Motor neuron (in vitro differentiated cells): ENCODE measurements around the gene ARIH2. TPM values are rescaled to one million over a fixed set of nuclear protein-coding genes. Genes with fewer than 3 reads are reported as not detected.
A peak's percentile ranks its signal among the peaks of the same experiment; 100 is the strongest.

Source experiments
- ATAC-seq, 8 experiments: fragments of 200-7000 bp; cut with Tn5 transposase; replicated peaks in 6 of 8; 2 replicates each; pipeline ENCODE4 v1.8.0; 2021; ENCODE audit warnings: mild to moderate bottlenecking in 8 of 8, moderate library complexity in 8 of 8
- H3K27ac ChIP-seq, 2 donors: fragments of 250-450 bp; sonication (Bioruptor Pico); 2 replicates each; pipeline ENCODE4 v1.9.0; 2021; ENCODE audit warnings: antibody characterized with exemption in 2 of 2, mild to moderate bottlenecking in 2 of 2, moderate library complexity in 1 of 2
- H3K4me1 ChIP-seq, 2 donors: fragments of 250-450 bp; sonication (Bioruptor Pico); replicated peaks in 1 of 2; 2 replicates each; pipeline ENCODE4 v1.6.1; 2021; ENCODE audit warnings: antibody characterized with exemption in 2 of 2, mild to moderate bottlenecking in 2 of 2, moderate library complexity in 1 of 2
- H3K4me3 ChIP-seq, 5 donors: fragments of 250-450 bp; sonication (Bioruptor Pico); 2 replicates each; pipeline ENCODE4 v1.9.0; 2021; ENCODE audit warnings: antibody characterized with exemption in 5 of 5, mild to moderate bottlenecking in 5 of 5, moderate library complexity in 4 of 5
- WGBS, 10 experiments: fragments of 450-650 bp; shearing (Covaris generic); methylation state at CpG; one replicate each; pipeline ENCODE4 v1.0.0; 2022; 5-methylcytosine and 5-hydroxymethylcytosine counted together
- in situ Hi-C, 9 experiments: fragments of 400-800 bp; cut with MboI; loops; one replicate each; pipeline ENCODE4 v1.15.0; 2021; ENCODE audit warnings: low sequenced_read_pairs in 9 of 9, low pct_unique_long_range_greater_than_20kb in 2 of 9; ENCODE audit not compliant: unreplicated experiment in 9 of 9
- total RNA-seq, 8 experiments: library from RNA; unstranded; fragments of 300-600 nt; gene quantifications; 2 replicates each; pipeline versions ENCODE4 v1.2.3 to v1.2.4, GENCODE V29; 2022

Gene ARIH2
- total RNA-seq, 8 experiments from 2014 or later: 42.4 to 111 (median 68.1) TPM

GRCh38 chr3:49030321-49030720 lies 111.7 kb downstream of the ARIH2 start:
- 83 to 100% (median 100%) methylated on average over 1 to 6 of the region's 6 CpGs; no CpG with 5 or more reads in 1 of the 10 experiments for WGBS, 10 experiments
- Histone ChIP-seq H3K4me1 (peaks cover 9 to 16% of the 10 kb centered on the region in 2 donors), H3K27ac (no peak overlapping the region), H3K4me3 (no peak overlapping the region)
- ATAC-seq: no peak
- in situ Hi-C loops: no loop called here

GRCh38 chr3:49032646-49033304 lies 114.1 kb downstream of the ARIH2 start:
- in situ Hi-C loops: no loop called here
- Histone ChIP-seq H3K4me3 (no peak overlapping the region), H3K27ac (no peak overlapping the region), H3K4me1 (peaks cover 8 to 14% of the 10 kb centered on the region in 2 donors)
- WGBS, 10 experiments: 70 to 100% (median 94%) methylated on average over 1 to 5 of the region's 6 CpGs; no CpG with 5 or more reads in 3 of the 10 experiments
- ATAC-seq: no peak

GRCh38 chr3:49034650-49035049 lies 116.0 kb downstream of the ARIH2 start:
- in situ Hi-C loops: no loop called here
- WGBS, 10 experiments: 67 to 100% (median 80%) methylated on average over 1 to 2 of the region's 2 CpGs; no CpG with 5 or more reads in 5 of the 10 experiments
- Histone ChIP-seq H3K27ac (no peak overlapping the region), H3K4me1 (peaks cover 0 to 3% of the 10 kb centered on the region in 2 donors), H3K4me3 (no peak overlapping the region)
- peak in 3 of 8 experiments; percentile 50 to 81 (median 58) for ATAC-seq

- no peak overlapping the region for H3K4me3 ChIP-seq
- H3K4me1 ChIP-seq: no peaks in the 10 kb centered on the region
- no peak overlapping the region for H3K27ac ChIP-seq
- WGBS, 10 experiments: 60 to 100% (median 95%) methylated on average over 1 to 3 of the region's 3 CpGs; no CpG with 5 or more reads in 1 of the 10 experiments
- in situ Hi-C loops: no loop called here
- no peak for ATAC-seq
These were observed 116.6 kb downstream of the ARIH2 start for GRCh38 chr3:49035281-49035680.

Other genes starting within 250 kb of the ARIH2 start
- 10 to 100 TPM in 7 of 8 experiments, 1 to 10 TPM in 1; 9.8 to 22.4 (median 13.6) TPM for gene NCKIPSD, start 232.9 kb upstream of the ARIH2 start, total RNA-seq
- gene IP6K2, start 201.6 kb upstream of the ARIH2 start, total RNA-seq: 100 to 1,000 TPM in 7 of 8 experiments, 10 to 100 TPM in 1; 81.9 to 215 (median 154) TPM
- 10 to 100 TPM; 20.2 to 51.9 (median 41.5) TPM for gene PRKAR2A, start 71.0 kb upstream of the ARIH2 start, total RNA-seq
- gene SLC25A20, start 20.0 kb upstream of the ARIH2 start, total RNA-seq: 10 to 100 TPM in 7 of 8 experiments, 1 to 10 TPM in 1; 7.8 to 22.6 (median 17.9) TPM
- gene P4HTM, start 71.4 kb downstream of the ARIH2 start, total RNA-seq: 10 to 100 TPM in 7 of 8 experiments, 1 to 10 TPM in 1; 4.9 to 94.0 (median 29.6) TPM
- 100 to 1,000 TPM in 5 of 8 experiments, 10 to 100 TPM in 3; 52.2 to 209 (median 110) TPM for gene WDR6, start 88.5 kb downstream of the ARIH2 start, total RNA-seq
- gene DALRD3, start 99.7 kb downstream of the ARIH2 start, total RNA-seq: 10 to 100 TPM; 13.9 to 56.7 (median 26.2) TPM
- 100 to 1,000 TPM in 2 of 8 experiments, 10 to 100 TPM in 6; 36.3 to 102 (median 70.3) TPM for gene NDUFAF3, start 103.3 kb downstream of the ARIH2 start, total RNA-seq
- 100 to 1,000 TPM; 175 to 414 (median 331) TPM for gene IMPDH2, start 110.6 kb downstream of the ARIH2 start, total RNA-seq
- 10 to 100 TPM; 41.4 to 95.3 (median 71.4) TPM for gene QRICH1, start 175.2 kb downstream of the ARIH2 start, total RNA-seq
- gene QARS1, start 185.9 kb downstream of the ARIH2 start, total RNA-seq: 100 to 1,000 TPM; 121 to 354 (median 195) TPM
- gene USP19, start 202.0 kb downstream of the ARIH2 start, total RNA-seq: 10 to 100 TPM; 29.9 to 64.7 (median 36.3) TPM
- 100 to 1,000 TPM in 4 of 8 experiments, 10 to 100 TPM in 4; 26.3 to 559 (median 110) TPM for gene LAMB2, start 214.2 kb downstream of the ARIH2 start, total RNA-seq
- gene CCDC71, start 247.5 kb downstream of the ARIH2 start, total RNA-seq: 10 to 100 TPM; 18.1 to 34.1 (median 25.2) TPM